HG03280 (cell line): ENCODE results near the gene TERT.
"Not testable (repeated sequence)": the region's sequence is repeated elsewhere in the genome, so short reads cannot be mapped to it uniquely, and the experiment has no call there.

Experiments used
- ATAC-seq: cut with Tn5 transposase; IDR thresholded peaks from one replicate; pipeline ENCODE4 v1.9.1; 2021; ENCODE audit warnings: mild to moderate bottlenecking, moderate library complexity; ENCODE audit not compliant: unreplicated experiment

Gene TERT

DNA sequence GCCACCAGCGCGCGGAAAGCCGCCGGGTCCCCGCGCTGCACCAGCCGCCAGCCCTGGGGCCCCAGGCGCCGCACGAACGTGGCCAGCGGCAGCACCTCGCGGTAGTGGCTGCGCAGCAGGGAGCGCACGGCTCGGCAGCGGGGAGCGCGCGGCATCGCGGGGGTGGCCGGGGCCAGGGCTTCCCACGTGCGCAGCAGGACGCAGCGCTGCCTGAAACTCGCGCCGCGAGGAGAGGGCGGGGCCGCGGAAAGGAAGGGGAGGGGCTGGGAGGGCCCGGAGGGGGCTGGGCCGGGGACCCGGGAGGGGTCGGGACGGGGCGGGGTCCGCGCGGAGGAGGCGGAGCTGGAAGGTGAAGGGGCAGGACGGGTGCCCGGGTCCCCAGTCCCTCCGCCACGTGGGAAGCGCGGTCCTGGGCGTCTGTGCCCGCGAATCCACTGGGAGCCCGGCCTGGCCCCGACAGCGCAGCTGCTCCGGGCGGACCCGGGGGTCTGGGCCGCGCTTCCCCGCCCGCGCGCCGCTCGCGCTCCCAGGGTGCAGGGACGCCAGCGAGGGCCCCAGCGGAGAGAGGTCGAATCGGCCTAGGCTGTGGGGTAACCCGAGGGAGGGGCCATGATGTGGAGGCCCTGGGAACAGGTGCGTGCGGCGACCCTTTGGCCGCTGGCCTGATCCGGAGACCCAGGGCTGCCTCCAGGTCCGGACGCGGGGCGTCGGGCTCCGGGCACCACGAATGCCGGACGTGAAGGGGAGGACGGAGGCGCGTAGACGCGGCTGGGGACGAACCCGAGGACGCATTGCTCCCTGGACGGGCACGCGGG, at the start of gene TERT:
Gene TERT (minus strand): TSS at position 234 of the 815 bp plus-strand sequence. CDS start 79 bp downstream, at position 155.
- ATAC-seq = peak; percentile 49

DNA sequence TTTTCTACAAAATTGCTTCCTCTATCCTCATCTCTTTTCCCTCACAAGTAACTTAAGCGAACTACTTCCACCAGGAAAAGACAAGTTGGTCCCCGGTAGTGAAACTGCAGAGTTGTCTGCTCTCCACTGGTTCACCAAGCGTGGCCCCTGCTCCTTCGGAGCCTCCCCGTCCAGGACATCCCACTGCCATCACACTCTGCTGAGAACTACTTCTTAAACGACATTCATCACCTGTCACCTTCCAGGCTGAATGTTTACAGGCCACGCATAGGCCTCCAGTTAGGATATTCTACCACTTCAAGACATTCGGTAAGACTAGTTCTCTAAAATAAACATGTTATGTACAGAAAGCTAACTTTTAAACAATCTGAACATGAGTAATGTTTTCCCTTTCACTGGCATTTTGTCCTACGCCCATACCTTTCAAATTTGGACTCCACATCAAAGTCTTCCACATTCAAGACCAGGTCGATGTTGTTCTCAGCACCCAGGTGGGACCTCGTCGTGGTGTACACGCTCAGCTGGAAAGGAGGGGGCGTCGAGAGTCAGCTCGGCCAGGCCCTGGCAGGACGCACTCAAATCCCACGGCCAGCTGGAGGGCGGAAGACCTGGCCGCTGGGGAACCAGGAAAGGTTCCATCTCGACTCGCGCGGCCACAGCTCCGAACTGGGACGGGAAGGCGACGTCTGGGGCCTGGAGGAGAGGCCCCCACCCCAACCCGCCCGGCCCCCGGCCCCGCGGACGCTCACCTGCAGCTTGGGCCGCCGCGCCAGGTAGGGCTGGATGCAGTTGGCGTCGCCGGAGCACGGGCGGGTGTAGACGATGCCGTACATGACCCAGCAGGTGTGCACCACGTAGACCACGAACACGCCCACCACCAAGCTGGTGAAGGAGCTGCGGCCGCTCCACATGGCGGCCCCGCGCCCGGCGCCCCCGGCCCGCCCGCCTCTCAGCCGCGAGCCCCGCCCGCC, 49.3 kb upstream of the TERT start:
- peak; percentile 3 for ATAC-seq

DNA sequence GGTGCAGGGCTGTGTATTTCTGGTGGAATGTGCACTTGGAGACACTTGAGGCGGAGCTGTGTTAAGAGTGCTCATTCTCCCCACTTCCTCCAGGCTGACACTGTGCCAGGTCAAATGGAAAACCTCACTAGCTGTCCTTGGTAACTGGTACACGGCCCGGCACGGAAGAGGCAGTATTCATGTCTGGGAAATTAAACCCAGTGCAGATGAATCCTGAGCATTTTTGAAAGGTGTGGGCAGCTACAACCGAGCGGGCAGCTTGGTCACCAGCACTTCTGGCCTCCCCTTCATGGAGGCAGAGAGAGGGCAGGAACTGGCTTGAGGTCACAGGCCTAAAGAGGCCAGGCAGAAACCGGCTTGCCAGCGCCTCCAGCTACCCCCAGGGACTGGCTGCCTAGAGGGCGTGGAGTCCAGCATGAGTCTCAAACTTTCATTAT, 48.5 kb upstream of the TERT start:
- ATAC-seq = no peak

- not testable (repeated sequence) for ATAC-seq
Measured at GRCh38 chr5:1342711-1343110, 47.8 kb upstream of the TERT start.

DNA sequence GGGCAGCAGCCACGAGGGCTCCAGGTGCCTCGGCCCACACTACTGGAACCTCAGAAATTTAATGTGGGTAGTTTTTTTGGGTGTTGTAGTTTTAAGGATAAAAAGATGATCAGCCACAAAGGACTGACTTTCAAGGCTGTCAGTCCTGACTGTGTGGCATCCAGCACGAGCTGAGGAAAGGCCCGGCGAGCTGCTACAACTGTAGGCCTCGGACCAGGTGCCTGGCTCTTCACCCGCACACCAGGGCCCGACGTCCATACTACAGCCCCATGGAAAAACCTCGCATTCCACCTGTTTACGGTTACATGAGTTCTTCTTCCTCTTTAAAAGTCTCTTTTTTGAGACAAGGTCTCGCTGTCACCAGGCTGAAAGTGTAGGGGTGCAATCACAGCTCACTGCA, 47.4 kb upstream of the TERT start:
- ATAC-seq = no peak

- no peak for ATAC-seq
Measured at GRCh38 chr5:1341863-1342262, 47.0 kb upstream of the TERT start.

DNA sequence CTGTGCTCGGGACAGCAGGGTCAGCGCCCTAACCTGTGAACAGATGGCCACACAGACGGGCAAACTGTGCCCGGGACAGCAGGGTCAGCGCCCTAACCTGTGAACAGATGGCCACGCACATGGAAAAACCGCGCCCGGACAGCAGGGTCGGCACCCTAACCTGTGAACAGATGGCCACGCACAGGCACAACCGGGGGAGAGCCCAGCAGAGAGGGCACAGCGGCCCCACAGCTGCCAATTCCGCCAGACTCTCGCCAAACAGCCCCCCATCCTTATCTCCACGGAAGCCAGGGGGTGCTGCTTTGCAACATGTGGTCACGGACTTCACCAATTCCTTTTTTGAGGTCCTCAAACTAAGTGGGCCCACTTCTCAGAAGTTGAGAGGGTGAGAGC, 44.9 kb upstream of the TERT start:
- not testable (repeated sequence) for ATAC-seq

- ATAC-seq = not testable (repeated sequence)
Measured at GRCh38 chr5:1339139-1339817, 44.4 kb upstream of the TERT start.

- ATAC-seq = no peak
Measured at GRCh38 chr5:1338506-1339070, 43.7 kb upstream of the TERT start.

DNA sequence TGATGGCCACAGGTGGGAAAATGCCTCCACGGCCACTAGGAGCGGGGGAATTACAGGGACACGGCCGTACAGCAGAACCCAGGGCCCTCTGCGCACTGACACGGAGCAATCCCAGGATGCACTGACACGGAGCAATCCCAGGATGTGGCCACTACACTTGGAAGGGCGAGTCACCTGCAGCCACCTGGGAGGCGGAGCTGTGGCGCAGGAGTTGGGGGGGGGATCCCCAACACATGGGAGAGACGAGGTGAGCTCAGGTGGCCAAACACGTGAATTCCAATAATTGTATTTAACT, 43.3 kb upstream of the TERT start:
- ATAC-seq = no peak

DNA sequence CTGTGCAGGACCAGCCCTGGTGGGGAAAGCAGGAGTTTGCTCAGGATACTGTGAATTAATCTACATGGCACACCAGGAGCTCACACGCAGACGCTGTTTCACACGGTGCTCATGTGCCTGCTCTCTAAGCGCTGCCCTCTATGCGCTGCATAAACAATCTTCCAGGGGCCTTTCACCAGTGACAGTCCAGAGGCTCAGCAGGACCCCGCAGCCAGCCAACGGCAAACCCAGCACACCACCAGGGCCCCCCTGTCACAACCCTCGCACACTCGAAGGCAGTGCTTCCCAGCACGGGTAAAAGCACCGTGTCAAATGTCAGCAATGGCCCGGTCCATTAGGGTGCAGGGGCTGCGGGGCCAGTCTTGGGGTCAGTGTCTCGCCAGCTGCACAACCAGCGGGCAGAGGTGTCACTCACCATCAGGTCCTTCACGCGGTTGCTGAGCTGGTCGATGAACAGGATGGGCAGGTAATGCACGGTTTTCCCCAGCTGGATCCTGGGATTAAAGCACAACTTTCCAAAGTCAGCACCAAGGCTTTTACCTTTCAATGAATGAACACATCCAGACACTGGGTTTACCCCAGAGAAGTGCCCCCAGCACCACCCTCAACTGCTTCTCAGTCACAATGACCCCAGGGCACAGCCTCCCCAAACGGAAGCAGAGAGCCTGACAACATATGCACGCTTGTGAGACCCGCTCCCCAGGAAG, 42.8 kb upstream of the TERT start:
- ATAC-seq = no peak

DNA sequence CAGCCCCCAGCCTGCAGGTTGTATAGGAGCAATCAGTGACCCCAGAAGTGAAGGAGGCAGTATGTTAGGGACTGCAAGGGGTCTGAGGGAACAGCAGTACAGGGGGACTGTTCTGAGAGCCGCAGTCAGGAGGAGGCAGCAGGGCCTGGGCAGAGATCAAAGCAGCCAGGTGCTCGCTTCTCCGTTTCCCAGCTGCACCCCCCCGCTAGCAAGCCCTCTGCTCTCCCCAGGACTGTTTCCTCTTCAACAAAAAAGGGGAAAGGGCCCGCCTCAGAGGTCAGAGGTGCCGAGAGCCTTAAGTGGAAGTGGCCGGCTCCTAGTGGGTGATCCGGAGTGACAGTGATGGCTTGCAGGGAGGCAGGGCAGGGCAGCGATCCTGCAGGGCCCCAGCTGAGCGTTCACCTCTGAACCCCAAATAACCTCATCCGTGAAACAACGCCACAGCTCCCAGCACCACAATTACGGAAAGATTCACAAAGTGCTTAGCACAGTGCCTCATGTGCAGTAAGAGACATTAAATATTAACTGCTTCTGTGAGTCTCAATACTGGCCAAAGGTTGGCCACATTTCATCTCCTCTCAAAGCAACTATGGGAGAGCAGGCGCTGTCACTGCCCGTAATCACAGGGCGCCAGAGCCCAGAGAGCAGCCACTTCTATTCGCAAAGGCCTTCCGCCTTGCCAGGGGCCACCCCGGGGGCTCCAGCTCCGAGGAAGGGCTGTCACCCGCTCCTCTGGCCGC, 42.1 kb upstream of the TERT start:
- no peak for ATAC-seq

- ATAC-seq = no peak
Measured at GRCh38 chr5:1336106-1336561, 41.3 kb upstream of the TERT start.

- no peak for ATAC-seq
Measured at GRCh38 chr5:1335540-1336095, 40.8 kb upstream of the TERT start.

- ATAC-seq = no peak
Measured at GRCh38 chr5:1334831-1335539, 40.1 kb upstream of the TERT start.

DNA sequence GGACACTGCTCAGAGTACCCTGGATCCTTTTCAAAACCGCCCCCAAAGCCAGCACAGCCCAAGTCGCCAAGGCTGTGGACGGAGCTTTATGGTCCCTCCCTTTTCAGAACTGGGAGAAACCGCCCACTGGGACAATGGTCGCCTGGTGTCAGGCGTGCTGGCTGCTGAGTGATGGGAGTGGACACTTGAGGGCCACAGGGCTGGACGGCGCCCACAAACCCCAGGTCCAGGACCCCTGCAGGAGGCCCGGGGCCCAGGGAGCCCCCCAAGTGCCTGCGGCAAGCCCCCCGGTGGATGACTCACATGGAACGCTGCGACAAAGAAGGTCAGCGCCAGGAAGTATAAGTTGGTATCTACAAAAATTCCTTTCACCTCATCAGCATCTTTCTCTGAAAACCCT, 39.1 kb upstream of the TERT start:
- ATAC-seq = no peak

- not testable (repeated sequence) for ATAC-seq
Measured at GRCh38 chr5:1333286-1333685, 38.4 kb upstream of the TERT start.

- no peak for ATAC-seq
Measured at GRCh38 chr5:1332461-1333001, 37.7 kb upstream of the TERT start.
